ELR (cell line): ENCODE measurements around the gene SSX2B.
"Not testable (repeated sequence)": the region's sequence is repeated elsewhere in the genome, so short reads cannot be mapped to it uniquely, and the experiment has no call there.

ENCODE experiments used
- DNase-seq: peaks from one replicate; pipeline ENCODE4 v3.0.0-alpha.2; 2015; ENCODE audit warnings: low read depth

Gene SSX2B, protein sequence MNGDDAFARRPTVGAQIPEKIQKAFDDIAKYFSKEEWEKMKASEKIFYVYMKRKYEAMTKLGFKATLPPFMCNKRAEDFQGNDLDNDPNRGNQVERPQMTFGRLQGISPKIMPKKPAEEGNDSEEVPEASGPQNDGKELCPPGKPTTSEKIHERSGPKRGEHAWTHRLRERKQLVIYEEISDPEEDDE

DNA sequence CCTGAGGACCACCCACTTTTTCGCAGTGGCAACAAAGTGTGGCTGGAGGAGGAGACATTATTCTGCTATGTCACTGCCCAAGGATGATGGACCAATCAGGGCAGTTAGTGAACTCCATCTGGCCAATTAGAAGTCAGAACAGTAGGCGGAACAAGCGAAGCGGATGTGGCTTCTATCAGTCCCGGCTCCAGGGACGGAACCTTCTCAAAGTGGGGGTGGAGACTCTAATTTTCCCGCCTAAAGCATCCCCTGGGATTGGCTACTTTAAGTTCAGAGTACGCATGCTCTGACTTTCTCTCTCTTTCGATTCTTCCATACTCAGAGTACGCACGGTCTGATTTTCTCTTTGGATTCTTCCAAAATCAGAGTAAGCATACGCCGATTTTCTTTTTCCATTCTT, at the start of gene SSX2B:
Gene SSX2B (plus strand): TSS at position 301 of the 400 bp plus-strand sequence. CDS start 1,429 bp downstream, outside the sequence.
- not testable (repeated sequence) for DNase-seq

DNA sequence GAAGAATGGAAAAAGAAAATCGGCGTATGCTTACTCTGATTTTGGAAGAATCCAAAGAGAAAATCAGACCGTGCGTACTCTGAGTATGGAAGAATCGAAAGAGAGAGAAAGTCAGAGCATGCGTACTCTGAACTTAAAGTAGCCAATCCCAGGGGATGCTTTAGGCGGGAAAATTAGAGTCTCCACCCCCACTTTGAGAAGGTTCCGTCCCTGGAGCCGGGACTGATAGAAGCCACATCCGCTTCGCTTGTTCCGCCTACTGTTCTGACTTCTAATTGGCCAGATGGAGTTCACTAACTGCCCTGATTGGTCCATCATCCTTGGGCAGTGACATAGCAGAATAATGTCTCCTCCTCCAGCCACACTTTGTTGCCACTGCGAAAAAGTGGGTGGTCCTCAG, 44.0 kb upstream of the SSX2B start, which contains the start of gene SSX2:
Gene SSX2 (minus strand): TSS at position 101 of the 400 bp plus-strand sequence. CDS start 1,429 bp downstream, outside the sequence.
- not testable (repeated sequence) for DNase-seq

DNA sequence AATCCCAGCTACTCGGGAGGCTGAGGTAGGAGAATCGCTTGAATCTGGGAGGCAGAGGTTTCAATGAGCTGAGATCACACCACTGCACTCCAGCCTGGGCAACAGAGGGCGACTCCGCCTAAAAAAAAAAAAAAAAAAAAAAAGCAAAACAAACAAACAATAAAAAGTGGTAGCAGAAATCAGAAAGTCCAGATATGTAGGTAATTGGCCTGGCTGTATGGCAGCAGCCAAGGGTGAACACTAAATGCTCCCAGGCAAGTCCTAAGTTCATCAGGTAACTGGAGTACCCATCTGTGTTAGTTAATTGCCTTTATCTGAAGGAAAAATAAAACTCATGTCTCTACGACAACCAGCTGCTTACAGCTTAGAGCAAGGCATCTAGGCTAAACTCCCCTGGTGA, 14.9 kb downstream of the SSX2B start:
- not testable (repeated sequence) for DNase-seq

DNA sequence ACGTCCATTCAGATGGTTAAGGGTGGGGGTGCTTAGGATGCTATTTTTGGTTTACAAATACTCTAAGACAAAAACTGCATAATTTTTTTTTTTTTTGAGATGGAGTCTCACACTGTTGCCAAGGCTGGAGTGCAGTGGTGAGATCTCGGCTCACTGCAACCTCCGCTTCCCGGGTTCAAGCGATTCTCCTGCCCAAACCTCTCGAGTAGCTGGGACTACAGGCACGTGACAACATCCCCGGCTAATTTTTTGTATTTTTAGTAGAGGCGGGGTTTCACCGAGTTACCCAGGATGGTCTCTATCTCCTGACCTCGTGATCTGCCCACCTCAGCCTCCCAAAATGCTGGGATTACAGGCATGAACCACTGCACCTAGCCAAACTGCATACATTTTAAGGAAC, 22.5 kb downstream of the SSX2B start:
- DNase-seq: not testable (repeated sequence)

DNA sequence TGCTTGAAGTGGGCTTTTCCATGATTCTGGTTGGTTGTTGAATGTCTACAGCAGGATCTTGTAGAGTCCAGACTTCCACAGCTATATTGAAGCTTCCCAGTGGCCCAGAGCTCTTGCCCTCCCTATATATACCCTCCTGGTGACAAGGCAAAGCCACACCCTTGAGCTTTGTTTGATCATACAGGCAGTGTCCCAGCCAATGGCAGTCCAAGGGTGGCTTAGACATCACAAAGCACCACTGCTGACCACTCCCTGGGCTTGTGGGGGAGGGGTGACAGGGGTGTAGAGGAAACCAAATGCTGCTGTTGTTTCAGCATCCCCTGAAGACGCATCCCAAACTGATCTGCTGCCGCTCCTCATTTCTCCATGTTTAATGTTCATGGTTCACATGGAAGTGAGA, 46.3 kb downstream of the SSX2B start, which contains the start of gene SPANXN5:
Gene SPANXN5 (minus strand): TSS at position 101 of the 400 bp plus-strand sequence. CDS start 79 bp downstream, at position 22.
- DNase-seq: not testable (repeated sequence)

DNA sequence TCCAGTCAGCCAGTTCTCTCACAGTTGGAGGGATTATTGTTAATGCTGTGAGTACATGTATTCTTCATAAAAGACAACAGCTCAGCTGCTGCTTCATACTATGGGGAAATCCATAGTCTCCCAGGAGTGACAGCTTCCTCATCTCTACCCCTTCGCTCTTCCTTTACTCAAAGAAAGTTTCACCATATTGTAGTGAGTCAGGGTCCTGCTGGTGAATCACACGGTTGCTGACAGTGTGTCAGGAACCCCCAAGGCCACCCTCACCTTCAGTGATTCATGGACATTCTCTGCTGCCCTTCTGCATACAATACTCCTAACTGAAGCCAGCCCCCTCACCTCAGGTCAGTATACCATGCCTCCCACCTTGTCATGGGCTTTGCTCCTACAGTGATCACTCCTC, 53.8 kb downstream of the SSX2B start:
- DNase-seq: not testable (repeated sequence)
